ENCODE results near the gene TSPEAR. TPM values are rescaled to one million over a fixed set of nuclear protein-coding genes. Genes with fewer than 3 reads are reported as not detected.

Gene TSPEAR
- polyA plus RNA-seq, 6 donors from 2014 or later, result not detected

GRCh38 chr21:44492567-44493385 lies 218.6 kb downstream of the TSPEAR start:
- Mint-ChIP-seq H3K27me3 (peaks cover 27 to 39% (median 27%) of the 10 kb centered on the region in 3 donors), H3K36me3 (peaks cover 4 to 18% of the 10 kb centered on the region in 2 donors), H3K9me3 (peaks cover 12 to 22% (median 16%) of the 10 kb centered on the region in 7 donors), H3K27ac (peak overlapping the region in 2 of 6 donors; percentile 45 to 47), H3K4me3 (peak overlapping the region in 2 of 8 donors; percentile 11 to 21), H3K4me1 (no peaks in the 10 kb centered on the region)
- DNase-seq, result no peak
- no peak for ATAC-seq (ENCODE audit: low read depth in 2 of 2)

- no peak for DNase-seq
- Mint-ChIP-seq H3K4me3 (peak overlapping the region in 1 of 8 donors; percentile 12), H3K27me3 (peaks cover 17 to 27% (median 20%) of the 10 kb centered on the region in 3 donors), H3K9me3 (peaks cover 13 to 27% (median 19%) of the 10 kb centered on the region in 7 donors), H3K4me1 (no peaks in the 10 kb centered on the region), H3K27ac (peak overlapping the region in 1 of 6 donors; percentile 9), H3K36me3 (peaks cover 4 to 18% of the 10 kb centered on the region in 2 donors)
- no peak for ATAC-seq (ENCODE audit: low read depth in 2 of 2)
Observed at GRCh38 chr21:44490816-44491215, 220.6 kb downstream of the TSPEAR start.

- Mint-ChIP-seq H3K36me3 (peaks cover 4 to 18% of the 10 kb centered on the region in 2 donors), H3K9me3 (peaks cover 13 to 27% (median 19%) of the 10 kb centered on the region in 7 donors), H3K4me1 (peaks cover 0 to 1% (median 0%) of the 10 kb centered on the region in 3 donors), H3K4me3 (no peak overlapping the region), H3K27ac (peak overlapping the region in 2 of 6 donors; percentile 25 to 38), H3K27me3 (peaks cover 13 to 22% (median 16%) of the 10 kb centered on the region in 3 donors)
- ATAC-seq (ENCODE audit: low read depth in 2 of 2) (no peak), DNase-seq (no peak)
Observed at GRCh38 chr21:44490405-44490804, 221.0 kb downstream of the TSPEAR start.

- ATAC-seq (ENCODE audit: low read depth in 2 of 2) (no peak), DNase-seq (no peak)
- peaks cover 4 to 18% of the 10 kb centered on the region in 2 donors for H3K36me3 Mint-ChIP-seq
- H3K4me3 Mint-ChIP-seq, result no peak overlapping the region
- peaks cover 9 to 19% (median 15%) of the 10 kb centered on the region in 3 donors for H3K27me3 Mint-ChIP-seq
- peaks cover 13 to 27% (median 19%) of the 10 kb centered on the region in 7 donors for H3K9me3 Mint-ChIP-seq
- H3K27ac Mint-ChIP-seq, result peak overlapping the region in 2 of 6 donors; percentile 25 to 38
- peaks cover 0 to 5% (median 3%) of the 10 kb centered on the region in 3 donors for H3K4me1 Mint-ChIP-seq
Observed at GRCh38 chr21:44489962-44490361, 221.4 kb downstream of the TSPEAR start.

- ATAC-seq (ENCODE audit: low read depth in 2 of 2), result no peak
- Mint-ChIP-seq H3K27me3 (peaks cover 11 to 18% (median 13%) of the 10 kb centered on the region in 3 donors), H3K4me3 (no peak overlapping the region), H3K9me3 (peaks cover 8 to 18% (median 14%) of the 10 kb centered on the region in 7 donors), H3K36me3 (peaks cover 0 to 12% of the 10 kb centered on the region in 2 donors), H3K4me1 (peaks cover 0 to 7% (median 3%) of the 10 kb centered on the region in 3 donors), H3K27ac (no peak overlapping the region)
- DNase-seq, result no peak
Observed at GRCh38 chr21:44487831-44488230, 223.5 kb downstream of the TSPEAR start.

- DNase-seq (no peak), ATAC-seq (ENCODE audit: low read depth in 2 of 2) (no peak)
- peaks cover 0 to 8% (median 6%) of the 10 kb centered on the region in 7 donors for H3K9me3 Mint-ChIP-seq
- H3K36me3 Mint-ChIP-seq, result no peaks in the 10 kb centered on the region
- H3K4me1 Mint-ChIP-seq, result peaks cover 0 to 7% (median 3%) of the 10 kb centered on the region in 3 donors
- peaks cover 6 to 16% (median 7%) of the 10 kb centered on the region in 3 donors for H3K27me3 Mint-ChIP-seq
- H3K27ac Mint-ChIP-seq, result peak overlapping the region in 1 of 6 donors; percentile 22
- H3K4me3 Mint-ChIP-seq, result peak overlapping the region in 3 of 8 donors; percentile 17 to 74 (median 26)
Observed at GRCh38 chr21:44486302-44486701, 225.1 kb downstream of the TSPEAR start.

- DNase-seq, result no peak
- ATAC-seq (ENCODE audit: low read depth in 2 of 2), result no peak
- Mint-ChIP-seq H3K9me3 (peaks cover 0 to 8% (median 6%) of the 10 kb centered on the region in 7 donors), H3K36me3 (no peaks in the 10 kb centered on the region), H3K4me1 (peaks cover 0 to 7% (median 3%) of the 10 kb centered on the region in 3 donors), H3K27me3 (peaks cover 6 to 16% (median 7%) of the 10 kb centered on the region in 3 donors), H3K27ac (peak overlapping the region in 1 of 6 donors; percentile 53), H3K4me3 (peak overlapping the region in 6 of 8 donors; percentile 26 to 90 (median 74))
Observed at GRCh38 chr21:44485796-44486195, 225.6 kb downstream of the TSPEAR start.

- no peaks in the 10 kb centered on the region for H3K36me3 Mint-ChIP-seq
- peaks cover 0 to 8% (median 6%) of the 10 kb centered on the region in 7 donors for H3K9me3 Mint-ChIP-seq
- peaks cover 6 to 16% (median 7%) of the 10 kb centered on the region in 3 donors for H3K27me3 Mint-ChIP-seq
- peak overlapping the region in 1 of 6 donors; percentile 53 for H3K27ac Mint-ChIP-seq
- peak; percentile 56 for DNase-seq
- ATAC-seq (ENCODE audit: low read depth in 2 of 2), result peak; percentile 63 to 94
- H3K4me1 Mint-ChIP-seq, result peaks cover 0 to 7% (median 3%) of the 10 kb centered on the region in 3 donors
- H3K4me3 Mint-ChIP-seq, result peak overlapping the region; percentile 37 to 90 (median 74)
Observed at GRCh38 chr21:44485254-44485793, 226.0 kb downstream of the TSPEAR start.

- no peaks in the 10 kb centered on the region for H3K36me3 Mint-ChIP-seq
- H3K27ac Mint-ChIP-seq, result peak overlapping the region in 1 of 6 donors; percentile 53
- ATAC-seq (ENCODE audit: low read depth in 2 of 2) (no peak), DNase-seq (no peak)
- H3K9me3 Mint-ChIP-seq, result peaks cover 0 to 8% (median 6%) of the 10 kb centered on the region in 7 donors
- H3K4me3 Mint-ChIP-seq, result peak overlapping the region in 4 of 8 donors; percentile 56 to 90 (median 72)
- H3K4me1 Mint-ChIP-seq, result peaks cover 3 to 8% (median 3%) of the 10 kb centered on the region in 3 donors
- H3K27me3 Mint-ChIP-seq, result peaks cover 6 to 16% (median 7%) of the 10 kb centered on the region in 3 donors
Observed at GRCh38 chr21:44484498-44485253, 226.7 kb downstream of the TSPEAR start.

GRCh38 chr21:44483288-44484237 lies 227.8 kb downstream of the TSPEAR start:
- Mint-ChIP-seq H3K4me1 (peaks cover 5 to 18% (median 6%) of the 10 kb centered on the region in 3 donors), H3K9me3 (peaks cover 0 to 8% (median 6%) of the 10 kb centered on the region in 7 donors), H3K4me3 (no peak overlapping the region), H3K27me3 (peaks cover 0 to 16% (median 6%) of the 10 kb centered on the region in 3 donors), H3K27ac (no peak overlapping the region), H3K36me3 (no peaks in the 10 kb centered on the region)
- ATAC-seq (ENCODE audit: low read depth in 2 of 2), result no peak
- no peak for DNase-seq

GRCh38 chr21:44482581-44483287 lies 228.6 kb downstream of the TSPEAR start:
- DNase-seq (no peak), ATAC-seq (ENCODE audit: low read depth in 2 of 2) (no peak)
- peaks cover 0 to 16% (median 6%) of the 10 kb centered on the region in 3 donors for H3K27me3 Mint-ChIP-seq
- H3K36me3 Mint-ChIP-seq, result no peaks in the 10 kb centered on the region
- no peak overlapping the region for H3K27ac Mint-ChIP-seq
- peaks cover 0 to 4% (median 2%) of the 10 kb centered on the region in 7 donors for H3K9me3 Mint-ChIP-seq
- no peak overlapping the region for H3K4me3 Mint-ChIP-seq
- H3K4me1 Mint-ChIP-seq, result peaks cover 5 to 18% (median 6%) of the 10 kb centered on the region in 3 donors
